Activated CD4-positive, CD25-positive, alpha-beta regulatory T cell treated with anti-CD3 and anti-CD28 coated beads, Interleukin-2, amount 50 U/mL, for 72 hours (primary cell): ENCODE data around the gene BDH2.
A peak's percentile ranks its signal among the peaks of the same experiment; 100 is the strongest.

Source experiments
- DNase-seq: peaks from one replicate; pipeline ENCODE4 v3.0.0; 2021

BDH2 gene

GRCh38 chr4:103079621-103080020 is 20.0 kb downstream of the BDH2 start:
- no peak for DNase-seq

- no peak for DNase-seq
Measured at GRCh38 chr4:103076747-103077347, 22.8 kb downstream of the BDH2 start, which contains the start of gene SLC9B2. Gene SLC9B2, minus strand, starts transcription at chr4:103076761. Its CDS starts 9,211 bp downstream, at chr4:103067550.

- peak; percentile 69 for DNase-seq
Measured at GRCh38 chr4:103075894-103076746, 23.5 kb downstream of the BDH2 start.

- no peak for DNase-seq
Measured at GRCh38 chr4:103075435-103075893, 24.2 kb downstream of the BDH2 start.

- no peak for DNase-seq
Measured at GRCh38 chr4:103074744-103075434, 24.7 kb downstream of the BDH2 start.

GRCh38 chr4:103073792-103074438 is 25.7 kb downstream of the BDH2 start:
- DNase-seq = no peak

- no peak for DNase-seq
Measured at GRCh38 chr4:103067841-103068547, 31.6 kb downstream of the BDH2 start.

GRCh38 chr4:103060453-103061148 is 39.0 kb downstream of the BDH2 start:
- no peak for DNase-seq

GRCh38 chr4:103054030-103054429 is 45.6 kb downstream of the BDH2 start:
- no peak for DNase-seq

- DNase-seq = no peak
Measured at GRCh38 chr4:103052779-103053178, 46.9 kb downstream of the BDH2 start.

- DNase-seq = no peak
Measured at GRCh38 chr4:103052145-103052544, 47.5 kb downstream of the BDH2 start.

- DNase-seq = no peak
Measured at GRCh38 chr4:103050736-103051436, 48.7 kb downstream of the BDH2 start.

GRCh38 chr4:103046416-103047290 is 53.0 kb downstream of the BDH2 start:
- no peak for DNase-seq

GRCh38 chr4:103044183-103044582 is 55.5 kb downstream of the BDH2 start:
- DNase-seq = no peak

- DNase-seq = no peak
Measured at GRCh38 chr4:103036169-103036568, 63.5 kb downstream of the BDH2 start.

- DNase-seq = no peak
Measured at GRCh38 chr4:103032574-103032973, 67.1 kb downstream of the BDH2 start.

- DNase-seq = no peak
Measured at GRCh38 chr4:103030791-103031190, 68.8 kb downstream of the BDH2 start.

- DNase-seq = no peak
Measured at GRCh38 chr4:103029300-103029699, 70.3 kb downstream of the BDH2 start.
